Esophagus muscularis mucosa (tissue), 3 donors: ENCODE data around the gene ZBTB46.

ENCODE experiments used
- CTCF ChIP-seq, 3 experiments: fragments of 200-600 bp in 2 of 3; fragments of 450-650 bp in 1 of 3; sonication (generic) in 2 of 3; IDR thresholded peaks; one replicate each; pipeline ENCODE4 v1.5.1; 2017 to 2019; ENCODE audit warnings: antibody characterized with exemption in 3 of 3, mild to moderate bottlenecking in 2 of 3, moderate library complexity in 1 of 3
- POLR2A ChIP-seq: fragments of 450-650 bp; IDR thresholded peaks from one replicate; pipeline ENCODE4 v1.6.1; 2017; ENCODE audit warnings: antibody characterized with exemption, moderate library complexity, mild to moderate bottlenecking, low read depth
- POLR2AphosphoS5 ChIP-seq, 2 donors: sonication (generic); formaldehyde crosslinking; IDR thresholded peaks; one replicate each; pipeline ENCODE4 v1.6.1; 2017; ENCODE audit warnings: antibody characterized with exemption in 2 of 2

- TF ChIP-seq CTCF (IDR thresholded peaks at IDR 0.05) (no peak), POLR2AphosphoS5 (IDR thresholded peaks at IDR 0.05) (no peak), POLR2A (no peak)
These were observed 133.7 kb downstream of the ZBTB46 start for GRCh38 chr20:63697357-63697867.
